Testis (tissue), 2 donors: ENCODE measurements around the gene MYCN.

ENCODE experiments used
- CTCF ChIP-seq, 3 experiments: fragments of 450-650 bp in 2 of 3; fragments of 200-600 bp in 1 of 3; sonication (generic) in 1 of 3; IDR thresholded peaks; one replicate each; pipeline ENCODE4 v1.5.1; 2016 to 2019; ENCODE audit warnings: antibody characterized with exemption in 3 of 3, mild to moderate bottlenecking in 2 of 3, moderate library complexity in 1 of 3
- POLR2A ChIP-seq: fragments of 450-650 bp; IDR thresholded peaks from one replicate; pipeline ENCODE4 v1.6.1; 2017; ENCODE audit warnings: antibody characterized with exemption, mild to moderate bottlenecking, moderate library complexity

GRCh38 chr2:15901808-15902130 is 38.6 kb upstream of the MYCN start:
- TF ChIP-seq CTCF (IDR thresholded peaks at IDR 0.05) = no peak
- no peak for TF ChIP-seq POLR2A
